Umbilical cord (tissue), 2 donors: Measurements from ENCODE around the gene SRMS. TPM values are rescaled to one million over a fixed set of nuclear protein-coding genes. Genes with fewer than 3 reads are reported as not detected.
"Not testable (repeated sequence)": the region's sequence is repeated elsewhere in the genome, so short reads cannot be mapped to it uniquely, and the experiment has no call there.

Experiments
- DNase-seq: peaks from one replicate; pipeline ENCODE4 v3.0.0-alpha.2; 2015; ENCODE audit warnings: low spot score
- total RNA-seq: library from RNA; depleted of rRNA; stranded (reverse); fragments of >200 nt; gene quantifications from one replicate; pipeline ENCODE4 v1.2.3, GENCODE V29; 2014; ENCODE audit warnings: low replicate concordance; ENCODE audit not compliant: insufficient read depth

SRMS gene
- total RNA-seq, 1 donor from 2014 or later = not detected

- no peak for DNase-seq
These were observed 22.4 kb downstream of the SRMS start for GRCh38 chr20:63525185-63525584.

- no peak for DNase-seq
These were observed 24.5 kb downstream of the SRMS start for GRCh38 chr20:63522981-63523611.

- DNase-seq = no peak
These were observed 25.3 kb downstream of the SRMS start for GRCh38 chr20:63522091-63522868.

GRCh38 chr20:63521602-63522001 is 25.9 kb downstream of the SRMS start:
- no peak for DNase-seq

- DNase-seq = peak; percentile 84
These were observed 26.5 kb downstream of the SRMS start for GRCh38 chr20:63520934-63521601.

- DNase-seq = peak; percentile 89
These were observed 27.0 kb downstream of the SRMS start, which contains the start of gene PPDPF for GRCh38 chr20:63520504-63520933. TSS of gene PPDPF (plus strand) at chr20:63520765. CDS start at chr20:63521309, 544 bp downstream.

- DNase-seq = peak; percentile 72
These were observed 27.7 kb downstream of the SRMS start for GRCh38 chr20:63519668-63520503.

GRCh38 chr20:63518946-63519667 is 28.4 kb downstream of the SRMS start:
- DNase-seq = no peak

GRCh38 chr20:63518351-63518861 is 29.1 kb downstream of the SRMS start:
- DNase-seq = no peak

GRCh38 chr20:63517376-63518309 is 29.9 kb downstream of the SRMS start:
- no peak for DNase-seq

GRCh38 chr20:63514520-63514919 is 33.0 kb downstream of the SRMS start:
- not testable (repeated sequence) for DNase-seq

- DNase-seq = no peak
These were observed 34.3 kb downstream of the SRMS start for GRCh38 chr20:63513207-63513606.

GRCh38 chr20:63509088-63509564 is 38.4 kb downstream of the SRMS start:
- DNase-seq = no peak

GRCh38 chr20:63508072-63508768 is 39.3 kb downstream of the SRMS start:
- DNase-seq = no peak

GRCh38 chr20:63507083-63507743 is 40.3 kb downstream of the SRMS start:
- no peak for DNase-seq

- DNase-seq = no peak
These were observed 41.8 kb downstream of the SRMS start for GRCh38 chr20:63505723-63506122.

GRCh38 chr20:63505281-63505680 is 42.3 kb downstream of the SRMS start:
- DNase-seq = no peak

- DNase-seq = no peak
These were observed 42.9 kb downstream of the SRMS start for GRCh38 chr20:63504642-63505041.
